ENCODE measurements around the gene MAST4. TPM values are rescaled to one million over a fixed set of nuclear protein-coding genes. Genes with fewer than 3 reads are reported as not detected.

The MAST4 gene
- total RNA-seq, 1 donor: 12.7 TPM

GRCh38 chr5:66621146-66621545 is 25.0 kb downstream of the MAST4 start:
- H3K79me2 ChIP-seq (ENCODE audit: insufficient read depth, low read length): no peaks in the 10 kb centered on the region
- no peak overlapping the region for H3K27ac ChIP-seq (ENCODE audit: low read depth, low read length)
- peaks cover 3% of the 10 kb centered on the region for H3K27me3 ChIP-seq (ENCODE audit: insufficient read depth, low read length)
- H4K20me1 ChIP-seq (ENCODE audit: insufficient read depth, low read length): no peaks in the 10 kb centered on the region
- H2AFZ ChIP-seq (ENCODE audit: low read length): no peak overlapping the region
- H3K4me3 ChIP-seq (ENCODE audit: insufficient read depth, low read length): no peak overlapping the region
- no peak overlapping the region for H3K4me2 ChIP-seq (ENCODE audit: insufficient read depth, low read length)
- no peaks in the 10 kb centered on the region for H3K4me1 ChIP-seq (ENCODE audit: insufficient read depth, low read length)
- DNase-seq (ENCODE audit: insufficient read length, low spot score, missing footprints): no peak
- no peaks in the 10 kb centered on the region for H3K36me3 ChIP-seq (ENCODE audit: insufficient read depth, low read length)
- H3K9me3 ChIP-seq (ENCODE audit: low read depth, low read length): no peaks in the 10 kb centered on the region
- TF ChIP-seq, protein P1, sequence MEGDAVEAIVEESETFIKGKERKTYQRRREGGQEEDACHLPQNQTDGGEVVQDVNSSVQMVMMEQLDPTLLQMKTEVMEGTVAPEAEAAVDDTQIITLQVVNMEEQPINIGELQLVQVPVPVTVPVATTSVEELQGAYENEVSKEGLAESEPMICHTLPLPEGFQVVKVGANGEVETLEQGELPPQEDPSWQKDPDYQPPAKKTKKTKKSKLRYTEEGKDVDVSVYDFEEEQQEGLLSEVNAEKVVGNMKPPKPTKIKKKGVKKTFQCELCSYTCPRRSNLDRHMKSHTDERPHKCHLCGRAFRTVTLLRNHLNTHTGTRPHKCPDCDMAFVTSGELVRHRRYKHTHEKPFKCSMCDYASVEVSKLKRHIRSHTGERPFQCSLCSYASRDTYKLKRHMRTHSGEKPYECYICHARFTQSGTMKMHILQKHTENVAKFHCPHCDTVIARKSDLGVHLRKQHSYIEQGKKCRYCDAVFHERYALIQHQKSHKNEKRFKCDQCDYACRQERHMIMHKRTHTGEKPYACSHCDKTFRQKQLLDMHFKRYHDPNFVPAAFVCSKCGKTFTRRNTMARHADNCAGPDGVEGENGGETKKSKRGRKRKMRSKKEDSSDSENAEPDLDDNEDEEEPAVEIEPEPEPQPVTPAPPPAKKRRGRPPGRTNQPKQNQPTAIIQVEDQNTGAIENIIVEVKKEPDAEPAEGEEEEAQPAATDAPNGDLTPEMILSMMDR (IDR thresholded peaks at IDR 0.05; ENCODE audit: extremely low read depth, low read depth, low read length): no peak

DNA sequence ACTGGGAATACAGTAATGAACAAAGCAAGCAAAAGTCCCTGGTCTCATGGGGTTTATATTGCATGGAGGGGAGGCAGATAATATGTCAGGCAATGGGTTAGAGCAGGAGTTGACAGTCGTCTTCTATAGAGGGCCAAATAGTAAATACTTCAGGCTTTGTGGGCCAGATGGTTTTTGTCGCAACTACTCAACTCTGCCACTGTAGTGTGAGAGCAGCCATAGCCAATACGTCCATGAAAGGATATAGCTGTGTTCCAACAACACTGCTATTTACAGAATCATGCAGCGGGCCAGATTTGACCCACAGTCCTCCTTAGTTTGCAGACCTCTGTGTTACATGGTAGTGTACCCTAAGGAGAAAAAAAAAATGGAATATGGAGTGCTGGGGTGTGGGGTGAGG is 25.5 kb downstream of the MAST4 start:
- no peaks in the 10 kb centered on the region for H3K9me3 ChIP-seq (ENCODE audit: low read depth, low read length)
- no peaks in the 10 kb centered on the region for H3K79me2 ChIP-seq (ENCODE audit: insufficient read depth, low read length)
- DNase-seq (ENCODE audit: insufficient read length, low spot score, missing footprints): no peak
- H3K27ac ChIP-seq (ENCODE audit: low read depth, low read length): no peak overlapping the region
- H3K4me2 ChIP-seq (ENCODE audit: insufficient read depth, low read length): no peak overlapping the region
- H3K4me1 ChIP-seq (ENCODE audit: insufficient read depth, low read length): no peaks in the 10 kb centered on the region
- H2AFZ ChIP-seq (ENCODE audit: low read length): no peak overlapping the region
- H3K36me3 ChIP-seq (ENCODE audit: insufficient read depth, low read length): no peaks in the 10 kb centered on the region
- peaks cover 3% of the 10 kb centered on the region for H3K27me3 ChIP-seq (ENCODE audit: insufficient read depth, low read length)
- no peak overlapping the region for H3K4me3 ChIP-seq (ENCODE audit: insufficient read depth, low read length)
- no peaks in the 10 kb centered on the region for H4K20me1 ChIP-seq (ENCODE audit: insufficient read depth, low read length)
- TF ChIP-seq, protein P1 (IDR thresholded peaks at IDR 0.05; ENCODE audit: extremely low read depth, low read depth, low read length): no peak

GRCh38 chr5:66628561-66628960 is 32.4 kb downstream of the MAST4 start:
- no peaks in the 10 kb centered on the region for H3K36me3 ChIP-seq (ENCODE audit: insufficient read depth, low read length)
- H3K27ac ChIP-seq (ENCODE audit: low read depth, low read length): no peak overlapping the region
- no peaks in the 10 kb centered on the region for H3K79me2 ChIP-seq (ENCODE audit: insufficient read depth, low read length)
- H3K4me3 ChIP-seq (ENCODE audit: insufficient read depth, low read length): no peak overlapping the region
- H2AFZ ChIP-seq (ENCODE audit: low read length): no peak overlapping the region
- no peak overlapping the region for H3K4me2 ChIP-seq (ENCODE audit: insufficient read depth, low read length)
- H3K27me3 ChIP-seq (ENCODE audit: insufficient read depth, low read length): peaks cover 4% of the 10 kb centered on the region
- H4K20me1 ChIP-seq (ENCODE audit: insufficient read depth, low read length): no peaks in the 10 kb centered on the region
- no peak for DNase-seq (ENCODE audit: insufficient read length, low spot score, missing footprints)
- TF ChIP-seq, protein P1 (IDR thresholded peaks at IDR 0.05; ENCODE audit: extremely low read depth, low read depth, low read length): no peak
- no peaks in the 10 kb centered on the region for H3K9me3 ChIP-seq (ENCODE audit: low read depth, low read length)
- no peaks in the 10 kb centered on the region for H3K4me1 ChIP-seq (ENCODE audit: insufficient read depth, low read length)

DNA sequence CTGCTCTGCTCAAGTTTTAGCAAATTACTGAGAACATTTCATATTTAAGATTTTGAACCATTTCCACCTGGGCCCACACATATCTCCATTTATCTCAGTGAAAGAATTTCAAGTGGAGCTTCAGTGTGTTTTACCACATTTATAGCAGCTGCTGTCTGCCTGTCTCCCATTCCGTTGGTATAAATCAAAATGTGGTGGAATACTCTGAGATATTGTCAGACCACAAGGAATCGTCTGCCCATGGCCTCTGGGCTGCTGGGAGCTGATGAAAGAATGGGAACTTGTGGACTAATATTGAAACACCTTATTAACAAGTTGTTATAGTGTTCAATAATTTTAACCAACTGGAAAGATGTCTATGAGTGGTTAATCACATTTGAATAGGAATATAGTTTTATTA is 33.3 kb downstream of the MAST4 start:
- TF ChIP-seq, protein P1 (IDR thresholded peaks at IDR 0.05; ENCODE audit: extremely low read depth, low read depth, low read length): no peak
- Histone ChIP-seq H3K9me3 (ENCODE audit: low read depth, low read length) (no peaks in the 10 kb centered on the region), H3K27ac (ENCODE audit: low read depth, low read length) (no peak overlapping the region), H3K4me2 (ENCODE audit: insufficient read depth, low read length) (no peak overlapping the region), H3K4me1 (ENCODE audit: insufficient read depth, low read length) (no peaks in the 10 kb centered on the region), H4K20me1 (ENCODE audit: insufficient read depth, low read length) (no peaks in the 10 kb centered on the region), H3K79me2 (ENCODE audit: insufficient read depth, low read length) (no peaks in the 10 kb centered on the region), H3K36me3 (ENCODE audit: insufficient read depth, low read length) (no peaks in the 10 kb centered on the region), H3K4me3 (ENCODE audit: insufficient read depth, low read length) (no peak overlapping the region), H3K27me3 (ENCODE audit: insufficient read depth, low read length) (peaks cover 4% of the 10 kb centered on the region), H2AFZ (ENCODE audit: low read length) (no peak overlapping the region)
- no peak for DNase-seq (ENCODE audit: insufficient read length, low spot score, missing footprints)
